Loucy (cell line): Measurements from ENCODE around the gene RHOT2.

Source experiments
- H2AFZ ChIP-seq: fragments of 200-600 bp; sonication (generic); 2 replicates; pipeline ENCODE4 v1.6.0; 2016; ENCODE audit warnings: antibody characterized with exemption, mild to moderate bottlenecking, low read length, moderate library complexity
- H3F3A ChIP-seq: fragments of 200-600 bp; 2 replicates; pipeline ENCODE4 v1.6.0; 2016; ENCODE audit warnings: antibody characterized with exemption, low read depth, mild to moderate bottlenecking
- H3K27me3 ChIP-seq: fragments of 200-600 bp; sonication (generic); 2 replicates; pipeline ENCODE4 v1.6.1; 2014; ENCODE audit warnings: low read length, mild to moderate bottlenecking; ENCODE audit not compliant: insufficient read depth, poor library complexity, severe bottlenecking
- H3K36me3 ChIP-seq: fragments of 200-600 bp; sonication (generic); 2 replicates; pipeline ENCODE4 v1.6.1; 2016; ENCODE audit warnings: low read length; ENCODE audit not compliant: insufficient read depth
- H3K4me1 ChIP-seq: fragments of 200-600 bp; sonication (generic); 2 replicates; pipeline ENCODE4 v1.5.1; 2014; ENCODE audit warnings: low read length, mild to moderate bottlenecking; ENCODE audit not compliant: insufficient read depth, poor library complexity, severe bottlenecking
- H3K4me2 ChIP-seq: fragments of 200-600 bp; sonication (generic); 2 replicates; pipeline ENCODE4 v1.6.0; 2014; ENCODE audit warnings: antibody characterized with exemption, low read length, low read depth, mild to moderate bottlenecking; ENCODE audit not compliant: poor library complexity, severe bottlenecking
- H3K4me3 ChIP-seq: fragments of 200-600 bp; sonication (generic); 2 replicates; pipeline ENCODE4 v1.5.1; 2014; ENCODE audit warnings: low read length, mild to moderate bottlenecking, mixed read lengths; ENCODE audit not compliant: poor library complexity, severe bottlenecking
- H3K79me2 ChIP-seq: fragments of 200-600 bp; sonication (generic); 2 replicates; pipeline ENCODE4 v1.6.1; 2014; ENCODE audit warnings: low read length; ENCODE audit not compliant: insufficient read depth
- H3K9ac ChIP-seq: fragments of 200-600 bp; sonication (generic); 2 replicates; pipeline ENCODE4 v1.6.0; 2014; ENCODE audit warnings: mild to moderate bottlenecking, low read depth, low read length, moderate library complexity; ENCODE audit not compliant: poor library complexity, severe bottlenecking
- H3K9me2 ChIP-seq: fragments of 200-600 bp; sonication (generic); replicated peaks from 2 replicates; pipeline ENCODE4 v1.6.1; 2016; ENCODE audit warnings: low read depth, low read length, mixed read lengths
- H3K9me3 ChIP-seq: fragments of 200-600 bp; sonication (generic); 2 replicates; pipeline ENCODE4 v1.6.1; 2014; ENCODE audit warnings: mild to moderate bottlenecking, antibody characterized with exemption, low read length, low read depth; ENCODE audit not compliant: insufficient read depth
- H4K20me1 ChIP-seq: fragments of 200-600 bp; sonication (generic); 2 replicates; pipeline ENCODE4 v1.6.0; 2014; ENCODE audit warnings: antibody characterized with exemption, low read length, mild to moderate bottlenecking; ENCODE audit not compliant: insufficient read depth, poor library complexity, severe bottlenecking
- EZH2phosphoT487 ChIP-seq: fragments of 200-600 bp; IDR thresholded peaks from 2 replicates; pipeline ENCODE4 v1.6.1; 2018; ENCODE audit warnings: antibody characterized with exemption, mild to moderate bottlenecking, moderate library complexity, borderline replicate concordance
- TF ChIP-seq, protein P1 (sequence below): fragments of 200-600 bp; sonication (generic); conservative IDR thresholded peaks from 2 replicates; pipeline ENCODE4 v1.5.1; 2014; ENCODE audit warnings: mild to moderate bottlenecking, antibody characterized with exemption, low read length

The RHOT2 gene

DNA sequence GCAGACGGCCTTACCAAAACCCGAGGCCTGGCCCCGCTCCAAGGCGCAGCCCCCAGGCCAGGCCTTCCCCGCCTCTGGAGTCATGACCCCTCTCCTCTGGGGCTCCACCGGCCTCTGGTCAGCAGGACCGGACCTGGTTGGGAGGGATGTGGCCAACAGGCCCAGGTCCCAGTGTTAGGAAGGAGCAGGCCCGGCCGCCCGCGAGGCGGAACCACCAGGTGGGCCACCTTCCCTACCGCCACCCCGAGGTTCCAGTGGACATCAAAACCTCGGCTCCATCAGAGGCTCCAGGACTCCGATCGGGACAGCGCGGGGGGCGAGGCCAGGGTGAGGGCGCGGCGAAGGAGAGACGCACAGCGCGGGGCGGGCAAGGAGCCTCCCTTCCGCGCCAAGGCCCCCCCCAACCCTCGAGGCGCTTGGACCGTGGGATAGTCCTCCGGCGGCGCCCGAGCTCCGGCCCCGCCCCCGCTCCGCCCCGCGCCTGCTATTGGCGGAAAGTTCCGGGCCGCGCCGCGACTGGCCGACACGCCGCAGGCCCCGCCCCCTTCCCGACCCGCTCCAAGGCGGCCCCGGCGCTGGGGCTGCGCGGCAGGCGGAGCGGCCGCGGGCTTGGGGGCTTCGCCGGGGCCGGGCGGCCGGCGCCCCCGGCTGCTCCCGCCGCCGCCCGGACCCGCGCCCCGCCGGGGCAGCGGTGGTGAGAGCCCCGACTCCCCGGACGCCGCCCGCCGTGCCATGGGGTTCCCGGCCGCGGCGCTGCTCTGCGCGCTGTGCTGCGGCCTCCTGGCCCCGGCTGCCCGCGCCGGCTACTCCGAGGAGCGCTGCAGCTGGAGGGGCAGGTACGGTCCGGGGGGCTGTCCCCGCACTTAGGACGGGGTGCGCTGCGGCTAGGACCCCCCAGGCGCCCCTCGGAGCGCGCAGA is 46.9 kb downstream of the RHOT2 start, which contains the start of gene METRN:
Gene METRN, plus strand, starts transcription at position 561 of the 919 bp plus-strand sequence. Its CDS starts 172 bp downstream, at position 733.
- Histone ChIP-seq H2AFZ (no peak within 1 kb of the TSS), H3K4me1 (peaks cover 7% of the 10 kb centered on the region), H3K9ac (no peak within 1 kb of the TSS), H3K9me2 (no peaks in the 10 kb centered on the region), H4K20me1 (no peaks in the 10 kb centered on the region), H3K27me3 (no peaks in the 10 kb centered on the region), H3K9me3 (no peaks in the 10 kb centered on the region), H3K4me3 (peak within 1 kb of the TSS; percentile 60), H3K4me2 (peak within 1 kb of the TSS; percentile 44), H3K79me2 (no peaks in the 10 kb centered on the region), H3K36me3 (no peaks in the 10 kb centered on the region), H3F3A (no peaks in the 10 kb centered on the region)
- TF ChIP-seq, protein P1, sequence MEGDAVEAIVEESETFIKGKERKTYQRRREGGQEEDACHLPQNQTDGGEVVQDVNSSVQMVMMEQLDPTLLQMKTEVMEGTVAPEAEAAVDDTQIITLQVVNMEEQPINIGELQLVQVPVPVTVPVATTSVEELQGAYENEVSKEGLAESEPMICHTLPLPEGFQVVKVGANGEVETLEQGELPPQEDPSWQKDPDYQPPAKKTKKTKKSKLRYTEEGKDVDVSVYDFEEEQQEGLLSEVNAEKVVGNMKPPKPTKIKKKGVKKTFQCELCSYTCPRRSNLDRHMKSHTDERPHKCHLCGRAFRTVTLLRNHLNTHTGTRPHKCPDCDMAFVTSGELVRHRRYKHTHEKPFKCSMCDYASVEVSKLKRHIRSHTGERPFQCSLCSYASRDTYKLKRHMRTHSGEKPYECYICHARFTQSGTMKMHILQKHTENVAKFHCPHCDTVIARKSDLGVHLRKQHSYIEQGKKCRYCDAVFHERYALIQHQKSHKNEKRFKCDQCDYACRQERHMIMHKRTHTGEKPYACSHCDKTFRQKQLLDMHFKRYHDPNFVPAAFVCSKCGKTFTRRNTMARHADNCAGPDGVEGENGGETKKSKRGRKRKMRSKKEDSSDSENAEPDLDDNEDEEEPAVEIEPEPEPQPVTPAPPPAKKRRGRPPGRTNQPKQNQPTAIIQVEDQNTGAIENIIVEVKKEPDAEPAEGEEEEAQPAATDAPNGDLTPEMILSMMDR: no peak
- no peak for TF ChIP-seq EZH2phosphoT487

DNA sequence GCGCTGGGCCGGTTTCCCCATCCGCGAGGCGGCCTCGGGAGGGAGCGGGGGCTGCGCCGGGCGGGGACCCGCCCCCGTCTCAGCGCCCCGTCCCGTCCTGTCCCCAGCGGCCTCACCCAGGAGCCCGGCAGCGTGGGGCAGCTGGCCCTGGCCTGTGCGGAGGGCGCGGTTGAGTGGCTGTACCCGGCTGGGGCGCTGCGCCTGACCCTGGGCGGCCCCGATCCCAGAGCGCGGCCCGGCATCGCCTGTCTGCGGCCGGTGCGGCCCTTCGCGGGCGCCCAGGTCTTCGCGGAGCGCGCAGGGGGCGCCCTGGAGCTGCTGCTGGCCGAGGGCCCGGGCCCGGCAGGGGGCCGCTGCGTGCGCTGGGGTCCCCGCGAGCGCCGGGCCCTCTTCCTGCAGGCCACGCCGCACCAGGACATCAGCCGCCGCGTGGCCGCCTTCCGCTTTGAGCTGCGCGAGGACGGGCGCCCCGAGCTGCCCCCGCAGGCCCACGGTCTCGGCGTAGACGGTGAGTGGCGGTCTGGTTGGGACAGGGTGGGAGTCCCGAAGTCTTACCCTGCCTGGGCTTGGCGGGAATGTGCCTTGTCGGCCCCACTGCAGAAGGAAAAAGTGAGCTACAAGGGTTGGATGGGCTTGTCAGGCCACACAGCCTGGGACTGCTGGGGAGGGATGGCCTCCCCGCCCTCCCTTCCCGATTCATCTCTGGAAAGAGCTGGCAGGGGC is 47.7 kb downstream of the RHOT2 start:
- H3F3A ChIP-seq: no peaks in the 10 kb centered on the region
- no peak overlapping the region for H2AFZ ChIP-seq
- peak overlapping the region; percentile 44 for H3K4me2 ChIP-seq
- H3K4me1 ChIP-seq: peaks cover 7% of the 10 kb centered on the region
- peak overlapping the region; percentile 60 for H3K4me3 ChIP-seq
- H3K9ac ChIP-seq: no peak overlapping the region
- no peaks in the 10 kb centered on the region for H3K79me2 ChIP-seq
- TF ChIP-seq, protein P1: no peak
- no peak for TF ChIP-seq EZH2phosphoT487
- H3K27me3 ChIP-seq: no peaks in the 10 kb centered on the region
- no peaks in the 10 kb centered on the region for H3K9me2 ChIP-seq
- H3K36me3 ChIP-seq: no peaks in the 10 kb centered on the region
- no peaks in the 10 kb centered on the region for H3K9me3 ChIP-seq
- H4K20me1 ChIP-seq: no peaks in the 10 kb centered on the region

DNA sequence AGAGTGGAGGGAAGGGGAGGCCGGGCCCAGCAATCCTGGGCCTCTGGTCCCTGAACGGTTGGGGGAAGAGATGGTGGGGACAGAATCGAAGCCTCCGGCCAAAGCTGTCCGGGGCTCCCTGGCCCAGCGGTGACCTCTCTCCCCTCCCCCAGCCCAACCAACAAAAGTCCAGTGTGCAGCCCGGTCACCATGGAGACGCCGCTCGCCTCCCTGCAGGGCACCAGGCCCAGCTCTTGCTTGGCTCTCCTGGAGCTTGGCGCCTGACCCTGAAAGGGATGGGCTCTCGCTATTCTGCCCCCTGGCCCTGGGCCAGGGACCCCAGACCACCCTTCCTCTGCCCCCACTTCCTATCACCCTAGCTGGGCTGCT is 48.3 kb downstream of the RHOT2 start:
- H3K4me2 ChIP-seq: no peak overlapping the region
- TF ChIP-seq EZH2phosphoT487: no peak
- TF ChIP-seq, protein P1: no peak
- no peaks in the 10 kb centered on the region for H3K79me2 ChIP-seq
- H3K9ac ChIP-seq: no peak overlapping the region
- no peaks in the 10 kb centered on the region for H3K27me3 ChIP-seq
- no peak overlapping the region for H2AFZ ChIP-seq
- H3K36me3 ChIP-seq: no peaks in the 10 kb centered on the region
- no peaks in the 10 kb centered on the region for H4K20me1 ChIP-seq
- H3F3A ChIP-seq: no peaks in the 10 kb centered on the region
- no peaks in the 10 kb centered on the region for H3K9me3 ChIP-seq
- H3K4me3 ChIP-seq: no peak overlapping the region
- H3K9me2 ChIP-seq: no peaks in the 10 kb centered on the region
- H3K4me1 ChIP-seq: peaks cover 7% of the 10 kb centered on the region
